ENCODE measurements around the gene F12.

F12 gene

DNA sequence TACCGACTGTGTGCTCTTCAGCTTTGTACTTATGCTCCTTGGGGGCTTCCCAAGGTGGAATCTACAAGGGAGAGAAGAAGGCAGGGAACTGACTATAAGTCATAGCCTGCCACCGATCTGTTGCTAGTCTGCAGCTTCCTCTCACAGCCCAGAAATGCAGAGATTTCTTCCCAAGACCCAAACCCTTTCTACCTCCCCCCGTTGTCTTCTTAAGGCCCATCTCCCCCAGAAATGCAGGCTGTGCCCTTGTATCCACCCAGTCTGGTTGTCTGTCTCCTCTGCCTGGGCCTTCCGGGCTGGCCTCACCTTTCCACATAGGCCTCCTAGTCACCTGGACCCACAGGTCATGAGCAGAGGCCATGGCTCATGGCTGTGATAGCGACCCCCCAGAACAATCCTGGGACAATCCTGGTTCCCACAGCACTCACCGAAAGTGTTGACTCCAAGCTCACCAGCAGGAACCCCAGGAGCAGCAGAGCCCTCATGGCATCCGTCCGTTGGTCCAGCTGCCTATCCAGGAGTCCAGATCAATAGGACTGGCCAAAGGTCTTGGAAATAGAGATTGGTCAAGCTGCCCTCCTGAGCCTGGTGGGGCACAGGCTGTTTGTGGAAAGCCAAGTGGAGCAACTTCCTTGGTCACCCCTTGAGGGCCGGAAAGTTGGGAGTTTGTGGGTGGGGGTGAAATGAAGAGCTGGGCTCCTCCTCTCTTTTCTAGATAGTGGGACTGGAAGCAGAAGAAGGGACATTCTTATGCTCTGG lies at the start of gene F12:
Gene F12 (minus strand): TSS at position 522 of the 759 bp plus-strand sequence. CDS start 37 bp downstream, at position 485.
- no peaks in the 10 kb centered on the region for H3K9me3 Mint-ChIP-seq
- H3K27ac Mint-ChIP-seq, result no peak within 1 kb of the TSS
- peaks cover 45% of the 10 kb centered on the region for H3K4me1 Mint-ChIP-seq
- DNase-seq, result no peak
- peaks cover 58% of the 10 kb centered on the region for H3K27me3 Mint-ChIP-seq
- no peak within 1 kb of the TSS for H3K4me3 Mint-ChIP-seq
- no peaks in the 10 kb centered on the region for H3K36me3 Mint-ChIP-seq
- CTCF ChIA-PET, result interaction anchor here (0.7 to 9.7 kb wide), 9 partner anchors 19 to 48 kb away, joined by 3 to 228 read pairs (median 5); partner anchors contain the start of gene GRK6

DNA sequence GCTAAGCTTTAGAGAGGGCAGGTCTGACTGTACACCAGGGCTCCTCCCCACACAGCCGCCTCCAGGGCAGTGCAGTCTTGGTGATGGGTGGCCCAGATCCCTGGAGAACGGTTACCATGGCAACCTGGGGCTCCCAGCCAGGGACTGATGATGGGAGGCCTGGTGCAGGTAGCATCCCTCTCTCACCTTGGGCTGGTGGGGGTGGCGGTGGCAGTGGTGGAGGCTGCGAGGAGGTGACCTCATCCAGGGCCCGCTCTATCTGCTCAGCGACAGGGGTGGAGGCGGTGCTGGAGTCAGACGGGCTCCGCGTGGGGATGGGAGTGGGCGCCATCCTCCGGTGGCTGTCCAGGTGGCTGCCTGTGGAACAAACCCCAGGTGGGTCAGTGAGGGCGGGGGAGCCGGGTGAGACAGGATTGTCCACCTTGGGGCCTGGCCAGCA lies 49.6 kb upstream of the F12 start:
- Mint-ChIP-seq H3K4me1 (peaks cover 30% of the 10 kb centered on the region), H3K4me3 (no peak overlapping the region)
- CTCF ChIA-PET, result interaction anchor here (2.4 kb wide), 2 partner anchors 55 to 69 kb away, joined by 28 to 33 read pairs; no protein-coding TSS in a partner anchor

DNA sequence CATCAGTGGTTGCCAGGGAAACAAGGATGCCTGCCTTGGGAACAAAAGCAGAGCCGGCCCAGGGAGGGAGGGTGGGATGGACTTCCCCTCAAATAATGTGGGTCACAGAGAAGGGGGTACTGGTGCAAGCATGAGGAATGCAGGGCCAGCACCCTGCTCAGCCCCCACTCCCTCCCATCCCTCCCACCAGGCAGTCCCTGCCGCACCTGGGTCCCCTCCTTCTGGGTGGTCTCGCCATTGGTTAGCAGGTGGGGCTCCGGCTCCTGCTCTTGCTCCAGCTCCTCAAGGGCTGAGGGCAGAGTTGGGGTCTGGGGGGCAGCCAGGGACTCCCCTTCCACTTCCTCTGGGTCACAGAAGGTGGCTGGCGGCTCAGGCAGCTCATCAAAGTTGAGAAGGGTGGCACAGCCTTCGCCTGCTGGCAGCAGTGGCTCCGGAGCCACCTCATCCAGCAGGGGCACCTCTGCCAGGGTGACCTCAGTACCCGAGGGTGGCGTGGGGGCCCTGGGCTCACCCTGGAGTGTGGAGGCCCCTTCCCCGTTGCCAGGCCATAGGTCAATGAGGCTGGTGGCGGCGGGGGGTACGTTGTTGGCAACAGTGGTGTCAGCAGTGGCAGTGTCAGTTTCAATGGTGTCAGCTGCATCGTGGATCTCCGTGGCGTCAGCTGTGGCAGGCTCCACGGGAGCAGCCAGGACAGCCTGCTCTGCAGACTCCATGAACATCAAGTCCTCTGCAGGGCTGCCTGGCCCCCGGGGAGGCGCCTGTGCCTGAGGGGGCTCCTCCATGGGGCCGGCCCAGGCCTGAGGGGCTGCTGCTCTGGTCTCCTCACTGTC lies 48.7 kb upstream of the F12 start:
- H3K9me3 Mint-ChIP-seq, result no peaks in the 10 kb centered on the region
- H3K27ac Mint-ChIP-seq, result no peak overlapping the region
- DNase-seq, result no peak
- peaks cover 24% of the 10 kb centered on the region for H3K27me3 Mint-ChIP-seq
- no peak overlapping the region for H3K4me3 Mint-ChIP-seq
- H3K4me1 Mint-ChIP-seq, result peaks cover 39% of the 10 kb centered on the region
- H3K36me3 Mint-ChIP-seq, result no peaks in the 10 kb centered on the region
- CTCF ChIA-PET, result interaction anchor here (0.7 to 6.8 kb wide), 16 partner anchors 10 to 149 kb away, joined by 3 to 89 read pairs (median 8); partner anchors contain the start of genes GRK6 and PRR7

More for the DNA sequence above, 49.6 kb upstream of the F12 start:
- no peak overlapping the region for H3K27ac Mint-ChIP-seq
- peaks cover 15% of the 10 kb centered on the region for H3K27me3 Mint-ChIP-seq
- no peaks in the 10 kb centered on the region for H3K36me3 Mint-ChIP-seq
- H3K9me3 Mint-ChIP-seq, result no peaks in the 10 kb centered on the region
- no peak for DNase-seq

DNA sequence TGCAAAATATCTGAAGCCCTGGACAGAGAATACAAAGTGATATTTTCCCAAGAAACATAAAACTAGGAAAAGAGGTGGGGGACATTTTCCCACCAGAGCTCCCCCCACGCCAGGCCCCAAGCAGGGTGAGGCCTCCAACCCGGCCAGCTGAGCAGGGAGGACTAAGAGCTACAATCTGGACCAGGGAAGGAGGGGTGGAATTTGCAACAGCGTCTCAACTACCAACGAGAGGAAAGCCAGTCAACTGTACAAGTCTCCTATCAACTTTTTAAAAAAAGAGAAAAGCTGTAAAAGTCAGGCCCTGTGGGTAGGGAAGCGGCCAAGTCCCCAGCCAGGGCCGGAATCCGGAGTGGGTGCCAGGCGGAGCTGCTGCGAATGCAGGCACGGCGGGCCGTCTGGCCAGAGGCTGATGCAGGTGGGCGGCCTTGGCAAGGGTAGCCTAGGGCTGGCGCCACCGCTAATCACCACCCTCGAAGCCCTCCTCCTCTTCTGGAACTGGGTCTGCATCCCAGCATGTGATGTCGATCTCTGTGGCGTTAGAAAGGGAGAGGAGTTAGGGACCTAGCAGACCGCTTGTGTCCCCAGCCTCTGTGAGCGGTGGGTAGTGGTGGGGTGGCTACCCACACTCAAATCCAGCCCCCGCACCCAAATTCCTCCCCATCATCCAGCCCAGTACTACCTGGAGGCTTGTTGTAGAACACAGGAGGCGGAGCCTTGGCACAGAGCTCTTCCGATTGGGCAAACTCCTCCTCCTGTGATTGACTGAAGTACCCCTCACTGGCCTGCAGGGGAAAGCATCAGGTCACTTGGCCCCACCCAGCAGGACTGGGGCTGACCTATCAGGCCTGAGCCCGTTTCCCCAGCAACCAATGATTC lies 47.9 kb upstream of the F12 start:
- H3K9me3 Mint-ChIP-seq, result no peaks in the 10 kb centered on the region
- peak overlapping the region; percentile 56 for H3K27ac Mint-ChIP-seq
- DNase-seq, result peak; percentile 71
- peak overlapping the region; percentile 53 for H3K4me3 Mint-ChIP-seq
- H3K27me3 Mint-ChIP-seq, result peaks cover 25% of the 10 kb centered on the region
- H3K36me3 Mint-ChIP-seq, result no peaks in the 10 kb centered on the region
- CTCF ChIA-PET, result interaction anchor here (0.6 to 6.8 kb wide), 22 partner anchors 11 to 148 kb away, joined by 3 to 89 read pairs (median 5); partner anchors contain the start of genes GRK6 and PRR7
- H3K4me1 Mint-ChIP-seq, result peaks cover 34% of the 10 kb centered on the region

DNA sequence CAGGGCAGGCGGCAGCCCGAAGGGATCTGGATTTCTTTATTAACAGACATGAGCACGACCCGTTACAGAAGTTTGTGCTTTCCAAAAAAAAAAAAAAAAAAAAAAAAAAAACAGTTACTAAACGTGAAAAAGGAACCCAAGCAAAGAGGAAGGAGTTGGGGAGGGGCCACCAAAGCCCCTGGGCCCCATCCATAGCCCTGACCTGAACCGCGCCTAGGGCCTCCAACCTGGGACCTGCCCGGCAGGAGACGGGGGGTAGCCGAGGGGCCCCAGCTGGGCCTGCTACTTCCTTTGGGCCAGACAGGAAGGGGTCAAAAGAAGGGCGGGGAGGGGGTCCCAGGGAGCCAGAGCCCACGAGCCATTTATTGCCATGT lies 47.2 kb upstream of the F12 start:
- Mint-ChIP-seq H3K27ac (peak overlapping the region; percentile 90), H3K4me1 (peaks cover 33% of the 10 kb centered on the region)
- CTCF ChIA-PET, result interaction anchor here (0.9 to 6.8 kb wide), 14 partner anchors 11 to 147 kb away, joined by 3 to 89 read pairs (median 6); partner anchors contain the start of genes GRK6 and PRR7

DNA sequence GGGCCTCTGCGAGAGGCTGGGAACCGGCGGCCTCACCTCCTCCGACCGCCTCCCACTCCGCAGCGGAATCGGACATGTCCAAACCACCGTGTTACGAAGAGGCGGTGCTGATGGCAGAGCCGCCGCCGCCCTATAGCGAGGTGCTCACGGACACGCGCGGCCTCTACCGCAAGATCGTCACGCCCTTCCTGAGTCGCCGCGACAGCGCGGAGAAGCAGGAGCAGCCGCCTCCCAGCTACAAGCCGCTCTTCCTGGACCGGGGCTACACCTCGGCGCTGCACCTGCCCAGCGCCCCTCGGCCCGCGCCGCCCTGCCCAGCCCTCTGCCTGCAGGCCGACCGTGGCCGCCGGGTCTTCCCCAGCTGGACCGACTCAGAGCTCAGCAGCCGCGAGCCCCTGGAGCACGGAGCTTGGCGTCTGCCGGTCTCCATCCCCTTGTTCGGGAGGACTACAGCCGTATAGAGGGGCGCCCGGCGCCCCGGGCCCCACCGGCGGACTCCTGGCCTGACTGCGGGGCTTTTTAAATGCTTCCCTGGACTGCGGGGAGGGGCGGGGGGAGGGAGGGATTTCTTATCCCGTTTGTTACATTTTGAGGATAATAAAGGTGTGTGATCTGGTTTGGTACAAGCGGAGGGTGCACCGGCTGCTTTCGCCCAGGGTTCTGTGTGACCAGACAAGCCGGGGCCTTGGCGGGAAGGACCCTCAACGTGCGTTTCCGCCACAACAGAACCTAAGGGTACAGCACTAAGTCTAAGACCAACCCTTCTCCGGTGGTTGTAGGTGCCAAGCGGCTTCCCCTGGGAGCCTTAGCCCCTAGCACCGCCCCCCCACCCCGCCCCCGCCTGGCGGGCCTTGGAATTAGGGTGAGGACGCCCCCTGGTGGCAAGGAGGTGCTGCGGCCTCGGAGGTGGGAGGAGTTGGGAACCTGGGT lies 46.6 kb upstream of the F12 start:
- DNase-seq, result peak; percentile 96
- Mint-ChIP-seq H3K9me3 (no peaks in the 10 kb centered on the region), H3K27me3 (peaks cover 30% of the 10 kb centered on the region), H3K4me1 (peaks cover 29% of the 10 kb centered on the region), H3K36me3 (no peaks in the 10 kb centered on the region), H3K4me3 (peak overlapping the region; percentile 80), H3K27ac (peak overlapping the region; percentile 90)
- CTCF ChIA-PET, result interaction anchor here (0.8 to 7.2 kb wide), 31 partner anchors 10 to 343 kb away, joined by 3 to 228 read pairs (median 4); partner anchors contain the start of genes F12, GRK6, LMAN2 and PDLIM7

More for the DNA sequence above, 47.2 kb upstream of the F12 start:
- DNase-seq, result no peak
- H3K36me3 Mint-ChIP-seq, result no peaks in the 10 kb centered on the region
- H3K27me3 Mint-ChIP-seq, result peaks cover 28% of the 10 kb centered on the region
- peak overlapping the region; percentile 80 for H3K4me3 Mint-ChIP-seq
- H3K9me3 Mint-ChIP-seq, result no peaks in the 10 kb centered on the region

DNA sequence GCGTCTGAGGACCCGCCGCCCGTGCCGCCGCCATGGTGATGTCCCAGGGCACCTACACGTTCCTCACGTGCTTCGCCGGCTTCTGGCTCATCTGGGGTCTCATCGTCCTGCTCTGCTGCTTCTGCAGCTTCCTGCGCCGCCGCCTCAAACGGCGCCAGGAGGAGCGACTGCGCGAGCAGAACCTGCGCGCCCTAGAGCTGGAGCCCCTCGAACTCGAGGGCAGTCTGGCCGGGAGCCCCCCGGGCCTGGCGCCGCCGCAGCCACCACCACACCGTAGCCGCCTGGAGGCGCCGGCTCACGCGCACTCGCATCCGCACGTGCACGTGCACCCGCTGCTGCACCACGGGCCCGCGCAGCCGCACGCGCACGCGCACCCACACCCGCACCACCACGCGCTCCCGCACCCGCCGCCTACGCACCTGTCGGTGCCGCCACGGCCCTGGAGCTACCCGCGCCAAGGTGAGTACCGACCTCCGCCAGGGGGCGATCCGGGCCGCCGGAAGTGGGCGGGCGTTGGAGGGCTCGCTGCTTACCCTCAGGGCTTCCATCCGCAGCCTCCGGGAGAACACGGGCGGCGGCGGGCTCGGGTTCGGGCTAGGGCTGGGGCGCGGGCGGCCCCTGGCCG lies 45.8 kb upstream of the F12 start:
- no peaks in the 10 kb centered on the region for H3K9me3 Mint-ChIP-seq
- H3K36me3 Mint-ChIP-seq, result no peaks in the 10 kb centered on the region
- CTCF ChIA-PET, result interaction anchor here (0.8 to 7.2 kb wide), 33 partner anchors 10 to 342 kb away, joined by 3 to 228 read pairs (median 4); partner anchors contain the start of genes F12, GRK6, LMAN2 and PDLIM7
- peaks cover 29% of the 10 kb centered on the region for H3K4me1 Mint-ChIP-seq
- peak; percentile 94 for DNase-seq
- H3K27me3 Mint-ChIP-seq, result peaks cover 38% of the 10 kb centered on the region
- H3K4me3 Mint-ChIP-seq, result peak overlapping the region; percentile 80
- peak overlapping the region; percentile 84 for H3K27ac Mint-ChIP-seq

DNA sequence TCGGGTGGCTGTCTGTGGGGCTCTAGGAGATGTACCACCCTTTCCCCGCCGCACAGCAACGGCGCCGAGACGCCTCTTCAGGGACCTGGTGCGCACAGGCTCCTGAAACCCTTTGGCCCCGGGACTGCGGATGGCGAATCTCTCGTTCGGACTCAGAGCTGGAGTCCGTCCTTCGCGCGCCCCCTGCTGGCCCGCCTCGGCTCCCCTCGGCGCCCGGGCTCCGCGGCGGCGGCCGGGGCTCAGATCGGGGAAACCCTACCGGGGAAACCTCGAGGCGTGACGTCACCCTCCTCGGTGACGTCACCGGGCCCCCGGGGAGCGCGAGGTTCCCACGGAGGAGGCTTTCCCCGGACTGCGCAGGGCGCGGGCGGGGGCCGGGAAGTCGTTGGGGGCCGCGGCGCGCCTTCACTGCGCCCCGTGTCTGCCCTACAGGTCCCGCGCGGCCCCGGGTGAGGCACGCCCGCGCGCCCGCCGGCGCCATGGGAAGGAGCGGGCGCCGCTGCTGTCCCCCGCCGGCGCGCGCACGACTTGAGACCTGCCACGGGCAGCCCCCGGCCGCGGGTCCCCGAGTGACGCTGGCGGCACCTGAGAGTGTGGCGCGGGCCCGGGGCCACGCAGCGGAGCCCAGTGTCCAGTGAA lies 45.2 kb upstream of the F12 start:
- Mint-ChIP-seq H3K9me3 (no peaks in the 10 kb centered on the region), H3K36me3 (no peaks in the 10 kb centered on the region), H3K27me3 (peaks cover 44% of the 10 kb centered on the region), H3K27ac (peak overlapping the region; percentile 84), H3K4me3 (peak overlapping the region; percentile 80), H3K4me1 (peaks cover 29% of the 10 kb centered on the region)
- peak; percentile 92 for DNase-seq
- CTCF ChIA-PET, result interaction anchor here (0.7 to 7.2 kb wide), 26 partner anchors 9 to 341 kb away, joined by 3 to 228 read pairs (median 4); partner anchors contain the start of genes F12, GRK6, LMAN2 and PFN3

DNA sequence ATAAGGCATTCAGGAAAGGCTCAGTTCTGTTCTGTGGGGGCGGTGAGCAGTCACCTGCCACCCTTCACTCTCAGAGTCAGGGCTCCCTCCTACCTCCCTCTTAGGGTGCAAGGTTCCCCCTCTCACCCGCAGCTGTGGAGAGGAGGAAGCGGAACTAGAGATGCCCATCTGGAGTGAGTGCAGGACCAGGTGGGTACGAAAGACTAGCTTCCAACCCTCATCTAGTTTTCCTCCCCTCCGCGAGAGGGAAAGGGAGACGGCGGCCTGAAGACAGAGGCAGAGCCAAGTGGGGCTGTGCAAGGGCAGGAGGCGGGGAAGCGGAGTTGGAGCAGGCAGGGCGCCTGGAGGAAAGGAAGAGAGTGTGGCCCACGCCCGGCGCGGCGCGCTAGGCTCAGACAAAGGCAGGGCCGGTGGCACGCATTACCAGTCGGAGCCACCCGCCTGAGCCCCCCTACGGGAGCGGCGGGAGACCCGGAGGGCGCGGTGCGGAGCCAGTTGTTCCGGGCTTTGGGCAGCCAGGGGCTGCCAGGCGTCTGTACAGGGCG lies 44.6 kb upstream of the F12 start:
- no peaks in the 10 kb centered on the region for H3K9me3 Mint-ChIP-seq
- CTCF ChIA-PET, result interaction anchor here (0.7 to 7.2 kb wide), 15 partner anchors 9 to 144 kb away, joined by 3 to 228 read pairs (median 7); partner anchors contain the start of genes F12, GRK6, PFN3 and PRR7
- peaks cover 50% of the 10 kb centered on the region for H3K27me3 Mint-ChIP-seq
- no peaks in the 10 kb centered on the region for H3K36me3 Mint-ChIP-seq
- peaks cover 29% of the 10 kb centered on the region for H3K4me1 Mint-ChIP-seq
- H3K27ac Mint-ChIP-seq, result peak overlapping the region; percentile 84
- DNase-seq, result no peak
- H3K4me3 Mint-ChIP-seq, result peak overlapping the region; percentile 68

DNA sequence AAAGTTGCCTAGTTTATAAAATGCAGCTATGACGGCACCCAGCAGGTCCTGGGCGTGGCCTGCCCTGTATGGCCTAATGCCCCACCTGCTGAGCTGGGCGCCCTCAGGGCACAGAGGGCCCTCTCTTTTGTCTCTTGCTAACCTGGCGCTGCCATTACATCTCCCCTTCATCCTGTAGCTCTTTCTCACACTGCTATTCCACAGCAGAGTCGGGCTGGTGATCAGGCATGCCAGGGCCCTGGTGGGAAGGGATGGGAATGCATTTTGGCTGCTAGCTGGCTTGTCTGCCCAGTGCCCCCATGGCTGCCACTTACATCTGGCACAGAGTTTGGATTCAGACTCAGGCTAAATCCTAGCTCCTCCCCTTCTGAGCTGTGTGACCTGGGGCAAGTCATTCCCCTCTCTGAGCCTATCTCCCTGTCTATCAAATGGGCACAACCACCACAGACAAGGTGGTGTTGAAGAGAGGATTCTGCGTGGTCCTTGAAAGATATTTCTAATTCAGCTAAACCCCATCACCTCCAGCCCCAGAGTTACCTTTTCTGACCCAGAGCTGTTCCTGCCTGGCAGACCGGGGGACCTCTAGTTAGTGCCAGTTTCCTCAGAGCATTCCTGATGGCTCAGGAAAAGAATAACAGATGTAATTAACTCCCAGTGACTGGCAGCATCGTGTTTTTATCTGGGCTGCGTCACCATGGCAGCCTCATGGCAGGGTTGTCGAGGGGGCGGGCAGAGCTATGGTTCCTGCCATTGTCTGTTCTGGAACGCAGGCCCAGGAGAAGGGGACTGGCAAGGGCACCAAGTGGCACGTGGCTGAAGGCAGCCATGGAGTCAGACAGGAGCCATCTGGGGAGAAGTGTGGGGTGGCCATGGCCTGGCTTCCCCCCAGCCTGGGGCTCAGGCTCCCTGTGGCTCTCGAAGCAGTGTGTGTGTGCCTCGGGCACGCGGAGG lies 43.6 kb upstream of the F12 start:
- Mint-ChIP-seq H3K9me3 (no peaks in the 10 kb centered on the region), H3K4me1 (peaks cover 37% of the 10 kb centered on the region), H3K27me3 (peaks cover 59% of the 10 kb centered on the region), H3K4me3 (peak overlapping the region; percentile 31), H3K36me3 (no peaks in the 10 kb centered on the region), H3K27ac (no peak overlapping the region)
- CTCF ChIA-PET, result interaction anchor here (1.0 to 7.2 kb wide), 10 partner anchors 8 to 141 kb away, joined by 3 to 228 read pairs (median 8); partner anchors contain the start of genes F12, GRK6, PFN3 and PRR7
- DNase-seq, result no peak
